ENCODE data around the gene HDDC3. TPM values are rescaled to one million over a fixed set of nuclear protein-coding genes. Genes with fewer than 3 reads are reported as not detected.
A peak's percentile ranks its signal among the peaks of the same experiment; 100 is the strongest.

Gene HDDC3
- total RNA-seq, 3 donors from 2014 or later (not counting 1 experiment from before 2014, with no cell fraction given) = 11.2 to 14.5 (median 12.1) TPM

DNA sequence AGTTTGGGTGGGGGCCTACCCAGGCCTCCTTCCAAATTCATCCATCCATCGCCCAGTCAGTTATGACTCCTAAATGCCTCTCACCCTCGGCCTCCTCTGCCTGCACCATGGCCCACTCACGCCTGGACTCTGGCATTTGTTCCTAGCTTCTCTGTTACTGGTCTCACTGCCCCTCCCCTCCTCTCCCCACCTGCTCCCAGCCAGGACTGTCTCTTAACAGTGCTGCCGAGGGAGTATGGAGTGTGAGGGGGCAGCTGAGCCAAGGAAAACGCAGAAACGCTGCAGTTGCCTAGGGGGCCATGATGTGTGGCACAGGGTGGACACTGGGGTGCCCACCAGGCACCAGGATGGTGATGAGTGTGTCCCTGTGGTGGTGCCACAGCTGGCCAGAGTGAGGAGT is 25.4 kb upstream of the HDDC3 start:
- 98% methylated on average over 6 of the region's 6 CpGs for WGBS (ENCODE audit: insufficient coverage)
- H3K27ac Mint-ChIP-seq = no peak overlapping the region
- peaks cover 0 to 10% of the 10 kb centered on the region in 2 donors for H3K4me1 Mint-ChIP-seq
- H3K36me3 Mint-ChIP-seq = no peaks in the 10 kb centered on the region
- ATAC-seq (no peak), DNase-seq (no peak)
- no peak overlapping the region for H3K4me3 ChIP-seq (ENCODE audit: low read length)
- H3K27me3 ChIP-seq (ENCODE audit: control insufficient read depth, insufficient read depth, low read length) = no peaks in the 10 kb centered on the region
- H3K4me1 ChIP-seq (ENCODE audit: control insufficient read depth, insufficient read depth, low read length) = peaks cover 20% of the 10 kb centered on the region
- peaks cover 21% of the 10 kb centered on the region for H3K36me3 ChIP-seq (ENCODE audit: control insufficient read depth, insufficient read depth, low read length)
- TF ChIP-seq, protein P1, sequence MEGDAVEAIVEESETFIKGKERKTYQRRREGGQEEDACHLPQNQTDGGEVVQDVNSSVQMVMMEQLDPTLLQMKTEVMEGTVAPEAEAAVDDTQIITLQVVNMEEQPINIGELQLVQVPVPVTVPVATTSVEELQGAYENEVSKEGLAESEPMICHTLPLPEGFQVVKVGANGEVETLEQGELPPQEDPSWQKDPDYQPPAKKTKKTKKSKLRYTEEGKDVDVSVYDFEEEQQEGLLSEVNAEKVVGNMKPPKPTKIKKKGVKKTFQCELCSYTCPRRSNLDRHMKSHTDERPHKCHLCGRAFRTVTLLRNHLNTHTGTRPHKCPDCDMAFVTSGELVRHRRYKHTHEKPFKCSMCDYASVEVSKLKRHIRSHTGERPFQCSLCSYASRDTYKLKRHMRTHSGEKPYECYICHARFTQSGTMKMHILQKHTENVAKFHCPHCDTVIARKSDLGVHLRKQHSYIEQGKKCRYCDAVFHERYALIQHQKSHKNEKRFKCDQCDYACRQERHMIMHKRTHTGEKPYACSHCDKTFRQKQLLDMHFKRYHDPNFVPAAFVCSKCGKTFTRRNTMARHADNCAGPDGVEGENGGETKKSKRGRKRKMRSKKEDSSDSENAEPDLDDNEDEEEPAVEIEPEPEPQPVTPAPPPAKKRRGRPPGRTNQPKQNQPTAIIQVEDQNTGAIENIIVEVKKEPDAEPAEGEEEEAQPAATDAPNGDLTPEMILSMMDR (IDR thresholded peaks at IDR 0.05) = no peak
- H3K4me3 Mint-ChIP-seq = peak overlapping the region; percentile 47
- intact Hi-C loops (cut with micrococcal nuclease) = loop anchor here (2.0 kb wide), 1 partner anchor 91 kb away; no protein-coding TSS in a partner anchor
- H3K9me3 ChIP-seq (ENCODE audit: control insufficient read depth, insufficient read depth, low read length) = no peaks in the 10 kb centered on the region
- no peak overlapping the region for H3K27ac ChIP-seq (ENCODE audit: low read length)
- no peaks in the 10 kb centered on the region for H3K9me3 Mint-ChIP-seq
- H3K27me3 Mint-ChIP-seq (ENCODE audit: low read depth in 2 of 2) = no peaks in the 10 kb centered on the region

DNA sequence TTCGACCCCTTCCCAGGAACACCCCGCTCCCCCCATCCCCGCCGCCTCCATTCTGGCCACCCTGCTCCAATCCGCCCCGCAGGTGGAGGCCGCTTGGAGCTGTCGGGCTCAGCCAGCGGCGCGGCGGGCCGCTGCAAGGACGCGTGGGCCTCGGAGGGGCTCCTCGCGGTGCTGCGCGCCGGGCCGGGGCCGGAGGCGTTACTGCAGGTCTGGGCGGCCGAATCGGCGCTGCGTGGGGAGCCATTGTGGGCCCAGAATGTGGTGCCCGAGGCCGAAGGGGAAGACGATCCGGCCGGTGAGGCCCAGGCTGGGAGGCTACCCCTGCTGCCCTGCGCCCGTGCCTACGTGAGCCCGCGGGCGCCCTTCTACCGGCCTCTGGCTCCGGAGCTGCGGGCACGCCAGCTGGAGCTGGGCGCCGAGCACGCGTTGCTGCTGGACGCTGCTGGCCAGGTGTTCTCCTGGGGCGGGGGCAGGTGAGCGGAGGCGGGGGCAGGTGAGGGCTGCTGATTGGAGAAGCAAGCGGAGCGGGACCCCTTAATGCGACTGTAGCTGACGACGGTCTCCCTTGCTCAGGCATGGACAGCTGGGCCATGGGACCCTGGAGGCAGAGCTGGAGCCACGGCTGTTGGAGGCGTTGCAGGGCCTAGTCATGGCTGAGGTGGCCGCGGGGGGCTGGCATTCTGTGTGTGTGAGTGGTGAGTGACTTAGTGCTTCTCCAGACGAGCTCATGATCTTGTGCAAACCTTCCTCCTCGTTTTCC is 24.9 kb upstream of the HDDC3 start:
- H3K4me1 ChIP-seq (ENCODE audit: control insufficient read depth, insufficient read depth, low read length) = peaks cover 20% of the 10 kb centered on the region
- TF ChIP-seq, protein P1 (IDR thresholded peaks at IDR 0.05) = no peak
- H3K4me1 Mint-ChIP-seq = peaks cover 0 to 10% of the 10 kb centered on the region in 2 donors
- DNase-seq = no peak
- H3K36me3 Mint-ChIP-seq = no peaks in the 10 kb centered on the region
- H3K9me3 ChIP-seq (ENCODE audit: control insufficient read depth, insufficient read depth, low read length) = no peaks in the 10 kb centered on the region
- no peak overlapping the region for H3K27ac Mint-ChIP-seq
- H3K4me3 Mint-ChIP-seq = peak overlapping the region; percentile 63
- H3K27me3 Mint-ChIP-seq (ENCODE audit: low read depth in 2 of 2) = no peaks in the 10 kb centered on the region
- intact Hi-C loops (cut with micrococcal nuclease) = loop anchor here (2.0 kb wide), 1 partner anchor 92 kb away; no protein-coding TSS in a partner anchor
- peaks cover 23% of the 10 kb centered on the region for H3K36me3 ChIP-seq (ENCODE audit: control insufficient read depth, insufficient read depth, low read length)
- no peaks in the 10 kb centered on the region for H3K9me3 Mint-ChIP-seq
- H3K27ac ChIP-seq (ENCODE audit: low read length) = no peak overlapping the region
- 75% methylated on average over 63 of the region's 63 CpGs for WGBS (ENCODE audit: insufficient coverage)
- no peak for ATAC-seq
- no peaks in the 10 kb centered on the region for H3K27me3 ChIP-seq (ENCODE audit: control insufficient read depth, insufficient read depth, low read length)
- H3K4me3 ChIP-seq (ENCODE audit: low read length) = peak overlapping the region; percentile 16

DNA sequence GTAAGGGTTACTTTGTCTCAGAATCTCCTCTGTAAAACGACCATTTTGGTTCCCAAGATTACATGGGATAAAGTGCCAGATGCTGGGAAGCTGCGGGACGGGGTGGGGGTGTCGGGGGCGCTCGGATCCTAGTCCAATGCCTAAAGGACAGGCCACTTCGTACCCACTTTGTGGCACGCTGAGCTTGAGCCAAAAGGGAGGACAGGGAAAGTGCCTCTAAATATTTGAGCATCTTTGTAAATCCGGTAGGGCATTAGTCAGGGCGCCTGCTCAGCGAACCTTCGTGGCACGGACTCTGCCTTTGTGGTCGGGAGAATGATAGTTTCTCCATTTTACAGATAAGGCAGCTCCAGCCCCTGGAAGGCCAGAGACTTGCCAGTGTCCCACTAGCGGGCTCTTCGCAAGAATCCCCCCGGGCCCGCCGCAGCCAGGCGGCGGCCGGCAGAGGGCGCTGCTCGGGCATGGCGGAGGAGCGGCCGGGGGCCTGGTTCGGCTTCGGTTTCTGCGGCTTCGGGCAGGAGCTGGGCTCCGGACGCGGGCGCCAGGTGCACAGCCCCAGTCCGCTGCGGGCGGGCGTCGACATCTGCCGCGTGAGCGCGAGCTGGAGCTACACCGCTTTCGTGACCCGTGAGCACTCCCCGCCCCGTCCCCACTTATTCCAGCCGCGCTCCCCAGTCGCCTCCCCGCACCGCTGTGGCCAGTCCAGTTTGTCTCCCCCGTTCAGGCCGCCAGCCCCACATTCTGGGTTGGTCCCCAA is 24.1 kb upstream of the HDDC3 start:
- peak in 2 of 3 donors; percentile 18 to 19 for ATAC-seq
- TF ChIP-seq, protein P1 (IDR thresholded peaks at IDR 0.05) = peak; percentile 89
- peaks cover 0 to 10% of the 10 kb centered on the region in 2 donors for H3K4me1 Mint-ChIP-seq

More for the DNA sequence above, 24.1 kb upstream of the HDDC3 start:
- Mint-ChIP-seq H3K27me3 (ENCODE audit: low read depth in 2 of 2) (no peaks in the 10 kb centered on the region), H3K9me3 (no peaks in the 10 kb centered on the region), H3K4me3 (peak overlapping the region; percentile 63), H3K36me3 (no peaks in the 10 kb centered on the region), H3K27ac (no peak overlapping the region)
- WGBS (ENCODE audit: insufficient coverage) = 24% methylated on average over 56 of the region's 56 CpGs
- Histone ChIP-seq H3K36me3 (ENCODE audit: control insufficient read depth, insufficient read depth, low read length) (peaks cover 27% of the 10 kb centered on the region), H3K27me3 (ENCODE audit: control insufficient read depth, insufficient read depth, low read length) (no peaks in the 10 kb centered on the region), H3K4me1 (ENCODE audit: control insufficient read depth, insufficient read depth, low read length) (peaks cover 20% of the 10 kb centered on the region), H3K4me3 (ENCODE audit: low read length) (peak overlapping the region; percentile 16), H3K9me3 (ENCODE audit: control insufficient read depth, insufficient read depth, low read length) (no peaks in the 10 kb centered on the region), H3K27ac (ENCODE audit: low read length) (no peak overlapping the region)
- DNase-seq = peak; percentile 62 to 76
- intact Hi-C loops (cut with micrococcal nuclease) = loop anchor here (1.0 to 2.0 kb wide), 2 partner anchors 92 to 315 kb away; no protein-coding TSS in a partner anchor

Data from natural killer cell (primary cell).